HEK293T (cell line): ENCODE measurements around the gene MKKS.

Experiments used
- BHLHE40 ChIP-seq: fragments of 450-650 bp; IDR thresholded peaks from 2 replicates; pipeline ENCODE4 v1.6.1; 2016; ENCODE audit warnings: mild to moderate bottlenecking, moderate library complexity, borderline replicate concordance
- FOXK2 ChIP-seq: fragments of 450-650 bp; IDR thresholded peaks from 2 replicates; pipeline ENCODE4 v1.6.1; 2016; ENCODE audit warnings: mild to moderate bottlenecking
- FOXM1 ChIP-seq: fragments of 450-650 bp; IDR thresholded peaks from 2 replicates; pipeline ENCODE4 v1.6.1; 2017; ENCODE audit warnings: mild to moderate bottlenecking, borderline replicate concordance
- L3MBTL2 ChIP-seq: fragments of 450-650 bp; conservative IDR thresholded peaks from 2 replicates; pipeline ENCODE4 v1.6.1; 2016; ENCODE audit warnings: mild to moderate bottlenecking
- LEF1 ChIP-seq: fragments of 450-650 bp; IDR thresholded peaks from 2 replicates; pipeline ENCODE4 v1.6.1; 2017; ENCODE audit warnings: mild to moderate bottlenecking, borderline replicate concordance
- NFRKB ChIP-seq: fragments of 450-650 bp; IDR thresholded peaks from 2 replicates; pipeline ENCODE4 v1.6.1; 2016; ENCODE audit warnings: mild to moderate bottlenecking, moderate library complexity
- SUZ12 ChIP-seq: fragments of 450-650 bp; IDR thresholded peaks from 2 replicates; pipeline ENCODE4 v1.6.1; 2016; ENCODE audit warnings: mild to moderate bottlenecking
- TARDBP ChIP-seq: fragments of 450-650 bp; IDR thresholded peaks from 2 replicates; pipeline ENCODE4 v1.6.1; 2016
- ZNF384 ChIP-seq: fragments of 450-650 bp; IDR thresholded peaks from 2 replicates; pipeline ENCODE4 v1.6.1; 2016
- TF ChIP-seq, protein P1 (sequence below): fragments of 450-650 bp; IDR thresholded peaks from 2 replicates; pipeline ENCODE4 v1.6.1; 2016

DNA sequence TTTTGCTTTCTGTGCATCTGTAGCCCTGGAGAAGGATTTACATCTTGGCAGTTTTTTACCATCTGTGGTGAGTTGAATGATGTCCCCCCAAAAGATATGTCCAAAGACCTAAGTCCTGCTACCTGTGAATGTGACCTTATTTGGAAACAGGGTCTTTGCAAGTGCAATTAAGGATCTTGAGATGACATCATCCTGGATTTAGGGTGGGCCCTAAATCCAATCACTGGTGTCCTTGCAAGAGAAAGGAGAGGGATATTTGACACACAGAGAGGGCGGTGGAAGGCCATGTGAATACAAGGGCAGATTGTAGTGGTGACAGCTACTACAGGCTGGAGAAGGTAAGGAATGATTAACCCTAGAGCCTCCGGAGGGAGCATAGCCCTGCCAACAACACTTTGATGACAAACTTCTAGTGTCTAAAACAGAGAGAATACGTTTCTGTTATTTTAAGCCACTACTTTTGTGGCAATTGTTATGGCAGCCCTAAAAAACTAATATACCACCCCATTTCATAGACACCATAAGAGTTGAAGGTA is 35.1 kb downstream of the MKKS start:
- TF ChIP-seq SUZ12 (no peak), TARDBP (no peak), FOXK2 (no peak), FOXM1 (no peak), L3MBTL2 (no peak), BHLHE40 (no peak), NFRKB (no peak), ZNF384 (no peak), LEF1 (no peak)
- TF ChIP-seq, protein P1, sequence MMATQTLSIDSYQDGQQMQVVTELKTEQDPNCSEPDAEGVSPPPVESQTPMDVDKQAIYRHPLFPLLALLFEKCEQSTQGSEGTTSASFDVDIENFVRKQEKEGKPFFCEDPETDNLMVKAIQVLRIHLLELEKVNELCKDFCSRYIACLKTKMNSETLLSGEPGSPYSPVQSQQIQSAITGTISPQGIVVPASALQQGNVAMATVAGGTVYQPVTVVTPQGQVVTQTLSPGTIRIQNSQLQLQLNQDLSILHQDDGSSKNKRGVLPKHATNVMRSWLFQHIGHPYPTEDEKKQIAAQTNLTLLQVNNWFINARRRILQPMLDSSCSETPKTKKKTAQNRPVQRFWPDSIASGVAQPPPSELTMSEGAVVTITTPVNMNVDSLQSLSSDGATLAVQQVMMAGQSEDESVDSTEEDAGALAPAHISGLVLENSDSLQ = no peak
